Panc1 (cell line): ENCODE measurements around the gene KANK4. TPM values are rescaled to one million over a fixed set of nuclear protein-coding genes. Genes with fewer than 3 reads are reported as not detected.

ENCODE experiments used
- ATAC-seq: fragments of 200-7000 bp; cut with Tn5 transposase; 2 replicates; pipeline ENCODE4 v1.9.1; 2020; ENCODE audit warnings: mild to moderate bottlenecking, moderate library complexity
- Bru-seq: library from RNA; stranded (reverse); fragments of 400-500 nt; gene quantifications from one replicate; lab custom pipeline; 2021; lab: Mats Ljungman, UMichigan
- BruChase-seq, 2 experiments: library from RNA; stranded (reverse); fragments of 400-500 nt; gene quantifications; one replicate each; lab custom pipeline; 2021; lab: Mats Ljungman, UMichigan
- BruUV-seq: library from RNA; stranded (reverse); fragments of 400-500 nt; replicated peaks from 2 replicates; lab custom pipeline; 2021; lab: Mats Ljungman, UMichigan
- CTCF ChIA-PET: fragments of 300-600 bp; sonication (Branson Sonifier 250); formaldehyde crosslinking; loops from one replicate; lab custom pipeline; 2022; ENCODE audit warnings: antibody characterized with exemption; lab: Charles Lee
- POLR2A ChIA-PET: fragments of 300-600 bp; sonication (Branson Sonifier 250); formaldehyde crosslinking; loops from one replicate; lab custom pipeline; 2022; ENCODE audit warnings: antibody characterized with exemption; lab: Charles Lee
- DNase-seq: peaks from one replicate; pipeline ENCODE4 v3.0.0-alpha.2; 2010; ENCODE audit warnings: low read depth, low spot score
- H3K27ac ChIP-seq: 2 replicates; pipeline ENCODE4 v1.5.1; 2011; ENCODE audit warnings: mild to moderate bottlenecking, low read length, inconsistent platforms
- H3K27me3 ChIP-seq: fragments of 200-500 bp; sonication (Bioruptor generic); 2 replicates; pipeline ENCODE4 v1.6.0; 2014; ENCODE audit warnings: low read length, inconsistent platforms; ENCODE audit not compliant: control insufficient read depth, insufficient read depth
- H3K36me3 ChIP-seq: fragments of 200-500 bp; sonication (Bioruptor generic); 2 replicates; pipeline ENCODE4 v1.5.1; 2014; ENCODE audit warnings: inconsistent platforms, mild to moderate bottlenecking, low read length, moderate library complexity; ENCODE audit not compliant: control insufficient read depth, insufficient read depth
- H3K4me1 ChIP-seq: 2 replicates; pipeline ENCODE4 v1.5.1; 2011; ENCODE audit warnings: inconsistent platforms, mild to moderate bottlenecking, low read length, moderate library complexity; ENCODE audit not compliant: control insufficient read depth, insufficient read depth
- H3K4me3 ChIP-seq, 2 experiments: 2 replicates each; pipeline ENCODE4 v1.5.1; 2011 to 2012; ENCODE audit warnings: low read depth in 2 of 2, low read length in 2 of 2, mild to moderate bottlenecking in 2 of 2, inconsistent platforms in 1 of 2, moderate library complexity in 1 of 2
- H3K9me3 ChIP-seq: fragments of 200-500 bp; sonication (Bioruptor generic); 2 replicates; pipeline ENCODE4 v1.5.1; 2014; ENCODE audit warnings: low read depth, mild to moderate bottlenecking, inconsistent platforms, low read length, moderate library complexity; ENCODE audit not compliant: control insufficient read depth, insufficient read depth
- CTCF ChIP-seq: fragments of 450-650 bp; IDR thresholded peaks from 2 replicates; pipeline ENCODE4 v1.5.1; 2017; ENCODE audit warnings: mild to moderate bottlenecking
- POLR2AphosphoS5 ChIP-seq: IDR thresholded peaks from 2 replicates; pipeline ENCODE4 v1.6.1; 2012; ENCODE audit warnings: mild to moderate bottlenecking, low read depth, low read length, moderate library complexity
- REST ChIP-seq, 2 experiments: IDR thresholded peaks; 2 replicates each; pipeline ENCODE4 v1.6.1; 2011 to 2012; ENCODE audit warnings: low read depth in 2 of 2, control low read depth in 1 of 2, low read length in 1 of 2, mild to moderate bottlenecking in 1 of 2, moderate library complexity in 1 of 2; ENCODE audit not compliant: insufficient read depth in 1 of 2
- SIN3A ChIP-seq: IDR thresholded peaks from 2 replicates; pipeline ENCODE4 v1.6.1; 2012; ENCODE audit warnings: low read depth, mild to moderate bottlenecking, low read length, moderate library complexity, borderline replicate concordance; ENCODE audit not compliant: insufficient read depth
- TCF7L2 ChIP-seq: IDR thresholded peaks from 2 replicates; pipeline ENCODE4 v1.6.1; 2011; ENCODE audit warnings: mild to moderate bottlenecking, low read depth, low read length, inconsistent platforms
- in situ Hi-C: cut with HindIII; loops from 2 replicates; pipeline ENCODE4 v1.10.0; 2016; ENCODE audit warnings: low sequenced_read_pairs, low pct_unique_long_range_greater_than_20kb
- intact Hi-C: fragments of 100-400 bp; cut with micrococcal nuclease; formaldehyde crosslinking; loops from one replicate; pipeline ENCODE4 v1.10.0; 2022; ENCODE audit not compliant: unreplicated experiment
- long read RNA-seq: library from polyadenylated mRNA; unstranded; transcript quantifications from one replicate; pipeline ENCODE4 v2.0.0, GENCODE V29; 2021; ENCODE audit not compliant: unreplicated experiment
- polyA plus RNA-seq: library from polyadenylated mRNA; unstranded; fragments of >200 nt; gene quantifications from one replicate; pipeline ENCODE4 v1.2.1, GENCODE V29; 2012; ENCODE audit warnings: missing spikeins; ENCODE audit not compliant: insufficient read length
- total RNA-seq: library from RNA; stranded (reverse); gene quantifications from one replicate; pipeline ENCODE4 v1.2.1, GENCODE V29; 2021; ENCODE audit not compliant: unreplicated experiment

The KANK4 gene
- total RNA-seq, result 0.18 TPM
- 0.31 TPM for polyA plus RNA-seq
- Bru-seq, nascent RNA, result percentile 19 among the genes with signal in this experiment
- percentile 13 among the genes with signal in this experiment for BruChase-seq, experiment 1, labeled RNA remaining after a 2-hour chase
- BruChase-seq, experiment 2, labeled RNA remaining after a 6-hour chase, result percentile 14 among the genes with signal in this experiment
- long read RNA-seq, result 0 reads

DNA sequence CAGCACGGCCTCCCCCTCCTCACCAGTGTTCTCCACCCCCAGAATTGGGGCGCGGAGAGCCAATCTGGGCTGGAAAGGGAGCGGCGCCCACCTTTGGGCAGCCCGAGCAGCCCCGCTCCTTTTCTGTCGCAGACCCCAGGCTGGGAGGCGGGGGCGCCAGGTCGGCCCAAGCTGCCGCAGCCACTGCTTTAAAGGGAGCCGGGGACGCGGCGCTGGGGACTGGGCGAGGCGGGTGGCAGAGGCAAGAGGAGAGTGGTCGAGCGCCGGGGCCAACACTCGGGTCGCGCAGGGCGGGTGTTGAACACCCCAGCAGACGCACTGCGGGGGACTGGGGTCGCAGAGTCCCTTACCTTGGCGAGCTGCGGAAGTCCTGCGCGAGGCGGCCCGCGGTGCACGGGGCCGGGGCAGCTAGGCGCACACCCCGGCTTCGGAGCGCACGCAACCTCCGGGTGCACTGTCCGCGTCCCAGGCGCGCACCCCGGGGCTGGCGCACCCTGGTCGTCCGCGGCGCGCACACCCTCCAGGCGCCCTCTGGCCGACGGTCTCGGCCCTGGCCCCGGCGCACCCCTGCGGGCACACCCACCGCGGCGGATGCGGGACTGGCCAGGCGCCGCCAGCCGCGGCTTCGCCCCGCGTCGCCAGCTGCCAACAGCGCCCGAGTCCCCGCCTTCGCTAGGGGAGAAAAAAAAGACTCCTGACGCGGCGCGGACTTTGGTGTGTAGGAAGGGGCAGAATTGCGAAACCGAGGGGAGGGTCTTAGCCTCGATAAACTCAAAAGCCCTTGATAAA, at the start of gene KANK4:
KANK4 (minus strand) TSS at position 679 of the 789 bp plus-strand sequence. CDS start 37,870 bp downstream, outside the sequence.
- POLR2A ChIA-PET, result no interaction called here
- H3K9me3 ChIP-seq, result no peaks in the 10 kb centered on the region
- ATAC-seq, result peak; percentile 67
- intact Hi-C loops, result no loop called here
- CTCF ChIA-PET, result no interaction called here
- BruUV-seq, result no TSS peak
- no peaks in the 10 kb centered on the region for H3K36me3 ChIP-seq
- no peak within 1 kb of the TSS for H3K27ac ChIP-seq
- TF ChIP-seq TCF7L2 (no peak), REST (IDR thresholded peaks at IDR 0.05; ENCODE audit: insufficient read depth in 1 of 2, low read depth in 2 of 2, low read length in 1 of 2) (no peak), POLR2AphosphoS5 (no peak), CTCF (no peak), SIN3A (no peak)
- no peaks in the 10 kb centered on the region for H3K4me1 ChIP-seq
- peak within 1 kb of the TSS; percentile 18 to 32 for H3K4me3 ChIP-seq
- in situ Hi-C loops, result no loop called here
- H3K27me3 ChIP-seq, result peaks cover 14% of the 10 kb centered on the region
- DNase-seq, result no peak

DNA sequence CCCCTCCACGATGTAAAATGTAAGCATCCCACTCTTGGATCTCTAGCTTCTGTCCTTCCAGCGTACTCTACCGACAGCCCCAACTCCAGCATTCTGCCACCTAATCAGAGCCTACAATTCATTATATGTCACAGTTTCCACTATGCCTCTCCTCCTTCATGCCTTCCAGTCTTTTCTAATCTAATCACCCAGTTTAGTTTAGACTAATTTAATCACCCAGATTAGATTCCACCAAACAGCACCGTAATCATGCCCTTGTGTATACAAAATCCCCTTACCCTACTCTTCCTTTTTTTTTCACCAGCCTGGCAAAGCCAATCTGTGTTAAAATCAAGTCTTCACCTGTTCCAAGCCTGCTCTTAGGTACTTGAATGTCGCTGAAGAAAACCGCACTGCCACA, 49.8 kb upstream of the KANK4 start:
- in situ Hi-C loops (no loop called here), intact Hi-C loops (no loop called here)
- no peaks in the 10 kb centered on the region for H3K4me1 ChIP-seq
- no peak overlapping the region for H3K4me3 ChIP-seq
- TF ChIP-seq CTCF (no peak), TCF7L2 (no peak), REST (IDR thresholded peaks at IDR 0.05; ENCODE audit: insufficient read depth in 1 of 2, low read depth in 2 of 2, low read length in 1 of 2) (no peak), POLR2AphosphoS5 (no peak), SIN3A (no peak)
- peaks cover 3% of the 10 kb centered on the region; the same call in 1 of the 2 replicates for H3K27me3 ChIP-seq
- CTCF ChIA-PET, result no interaction called here
- H3K36me3 ChIP-seq, result no peaks in the 10 kb centered on the region
- no peak overlapping the region for H3K27ac ChIP-seq
- DNase-seq (no peak), ATAC-seq (no peak)
- no peaks in the 10 kb centered on the region for H3K9me3 ChIP-seq
- BruUV-seq, result no TSS peak
- POLR2A ChIA-PET, result interaction anchor here (0.6 kb wide), 1 partner anchor 45 kb away, joined by 5 read pairs; no protein-coding TSS in a partner anchor
